NCI-H748 (cell line): Measurements from ENCODE around the gene LCP2.

ENCODE experiments used
- DNase-seq: peaks from one replicate; lab custom pipeline; 2025; ENCODE audit not compliant: unreplicated experiment; lab: John Stamatoyannopoulos, UW

LCP2 gene

GRCh38 chr5:170316937-170317336 lies 19.4 kb upstream of the LCP2 start:
- DNase-seq: no peak

GRCh38 chr5:170315154-170315553 lies 17.6 kb upstream of the LCP2 start:
- no peak for DNase-seq

- DNase-seq: no peak
These were observed 17.0 kb upstream of the LCP2 start for GRCh38 chr5:170314541-170315095.

GRCh38 chr5:170313816-170314215 lies 16.2 kb upstream of the LCP2 start:
- DNase-seq: no peak

- no peak for DNase-seq
These were observed 15.8 kb upstream of the LCP2 start for GRCh38 chr5:170313344-170313743.

GRCh38 chr5:170312666-170313065 lies 15.1 kb upstream of the LCP2 start:
- no peak for DNase-seq

- DNase-seq: no peak
These were observed 14.7 kb upstream of the LCP2 start for GRCh38 chr5:170312301-170312595.

GRCh38 chr5:170311511-170312300 lies 14.1 kb upstream of the LCP2 start:
- no peak for DNase-seq

GRCh38 chr5:170310256-170310926 lies 12.8 kb upstream of the LCP2 start:
- no peak for DNase-seq

GRCh38 chr5:170308686-170309085 lies 11.1 kb upstream of the LCP2 start:
- no peak for DNase-seq

- no peak for DNase-seq
These were observed 10.2 kb upstream of the LCP2 start for GRCh38 chr5:170307575-170308465.

GRCh38 chr5:170306381-170306831 lies 8.8 kb upstream of the LCP2 start:
- DNase-seq: no peak

- no peak for DNase-seq
These were observed 8.1 kb upstream of the LCP2 start for GRCh38 chr5:170305646-170306025.

GRCh38 chr5:170305016-170305645 lies 7.6 kb upstream of the LCP2 start:
- no peak for DNase-seq

- DNase-seq: no peak
These were observed 6.0 kb upstream of the LCP2 start for GRCh38 chr5:170303549-170303948.

GRCh38 chr5:170302653-170303501 lies 5.3 kb upstream of the LCP2 start:
- no peak for DNase-seq

- DNase-seq: no peak
These were observed 4.5 kb upstream of the LCP2 start for GRCh38 chr5:170301981-170302652.

- DNase-seq: no peak
These were observed 3.6 kb upstream of the LCP2 start for GRCh38 chr5:170301149-170301548.

- DNase-seq: no peak
These were observed 2.9 kb upstream of the LCP2 start for GRCh38 chr5:170300361-170301013.
